Activated CD8-positive, alpha-beta memory T cell treated with anti-CD3 and anti-CD28 coated beads, Interleukin-2, amount 10 ng/mL, durations not matched to agents 7 days and 5 days (primary cell): ENCODE results near the gene PIGC. TPM values are rescaled to one million over a fixed set of nuclear protein-coding genes. Genes with fewer than 3 reads are reported as not detected.

ENCODE experiments used
- total RNA-seq, 2 experiments: library from RNA; stranded (reverse); gene quantifications; one replicate each; pipeline ENCODE4 v1.2.3, GENCODE V29; 2021

Gene PIGC
- total RNA-seq, 2 experiments from 2014 or later: 20.9 to 23.8 TPM

Other genes starting within 250 kb of the PIGC start
- gene C1orf105, start 23.4 kb downstream of the PIGC start, total RNA-seq: not detected
- 10 to 100 TPM; 28.9 to 32.8 TPM for gene SUCO, start 89.1 kb upstream of the PIGC start, total RNA-seq
- 10 to 100 TPM; 21.0 to 36.1 TPM for gene FASLG, start 215.0 kb upstream of the PIGC start, total RNA-seq